Epithelial cell of esophagus (primary cell): Measurements from ENCODE around the gene TMEM209.
"Not testable (repeated sequence)": the region's sequence is repeated elsewhere in the genome, so short reads cannot be mapped to it uniquely, and the experiment has no call there.

Experiments
- DNase-seq: peaks from one replicate; pipeline ENCODE4 v3.0.0; 2010; ENCODE audit warnings: low read depth
- H3K4me3 ChIP-seq: 2 replicates; pipeline ENCODE4 v1.5.1; 2011; ENCODE audit warnings: mild to moderate bottlenecking, low read length, control low read depth
- CTCF ChIP-seq: IDR thresholded peaks from 2 replicates; pipeline ENCODE4 v1.5.1; 2011; ENCODE audit warnings: low read depth, mild to moderate bottlenecking, low read length, control low read depth, inconsistent platforms; ENCODE audit not compliant: insufficient read depth; ENCODE audit errors: missing control alignments

Gene TMEM209

GRCh38 chr7:130205084-130205947 is at the start of gene TMEM209:
TMEM209 (minus strand) TSS chr7:130205406; CDS start chr7:130205375, 31 bp downstream.
- no peak for TF ChIP-seq CTCF
- DNase-seq, result peak; percentile 95
- peak within 1 kb of the TSS; percentile 100 for H3K4me3 ChIP-seq

GRCh38 chr7:130254555-130254954 is 49.3 kb upstream of the TMEM209 start:
- TF ChIP-seq CTCF, result no peak
- no peak overlapping the region for H3K4me3 ChIP-seq

GRCh38 chr7:130249626-130250025 is 44.4 kb upstream of the TMEM209 start:
- H3K4me3 ChIP-seq, DNase-seq: not testable (repeated sequence)

More at GRCh38 chr7:130254555-130254954, 49.3 kb upstream of the TMEM209 start:
- DNase-seq, result no peak

- H3K4me3 ChIP-seq, result not testable (repeated sequence)
Measured at GRCh38 chr7:130248842-130249241, 43.6 kb upstream of the TMEM209 start.

GRCh38 chr7:130246491-130246890 is 41.3 kb upstream of the TMEM209 start:
- DNase-seq, H3K4me3 ChIP-seq: not testable (repeated sequence)

More at GRCh38 chr7:130248842-130249241, 43.6 kb upstream of the TMEM209 start:
- DNase-seq, result not testable (repeated sequence)

- H3K4me3 ChIP-seq, DNase-seq: not testable (repeated sequence)
Measured at GRCh38 chr7:130243486-130243885, 38.3 kb upstream of the TMEM209 start.

GRCh38 chr7:130242198-130243014 is 37.2 kb upstream of the TMEM209 start:
- no peak overlapping the region for H3K4me3 ChIP-seq
- TF ChIP-seq CTCF, result peak; percentile 93
- peak; percentile 85 for DNase-seq

GRCh38 chr7:130240240-130240639 is 35.0 kb upstream of the TMEM209 start:
- TF ChIP-seq CTCF, result no peak
- no peak for DNase-seq
- H3K4me3 ChIP-seq, result no peak overlapping the region

GRCh38 chr7:130236361-130236760 is 31.2 kb upstream of the TMEM209 start:
- DNase-seq, H3K4me3 ChIP-seq: not testable (repeated sequence)
